Right lobe of liver (tissue), 6 donors: ENCODE results near the gene RIMS1. TPM values are rescaled to one million over a fixed set of nuclear protein-coding genes. Genes with fewer than 3 reads are reported as not detected.

Experiments used
- ATAC-seq, 4 donors: fragments of 200-7000 bp; cut with Tn5 transposase; one replicate each; pipeline ENCODE4 v1.9.1; 2020; ENCODE audit warnings: mild to moderate bottlenecking in 4 of 4, moderate library complexity in 4 of 4
- DNase-seq, 3 donors: peaks; one replicate each; pipeline ENCODE4 v3.0.0-alpha.2; 2020
- H3K27ac ChIP-seq, 3 donors: fragments of 200-600 bp; one replicate each; pipeline ENCODE4 v1.8.0; 2022
- H3K27me3 ChIP-seq, 2 donors: fragments of 200-600 bp; one replicate each; pipeline ENCODE4 v1.8.0; 2022
- H3K36me3 ChIP-seq, 4 donors: fragments of 200-600 bp; sonication (generic) in 1 of 4; one replicate each; pipeline versions ENCODE4 v1.5.1 to v1.8.0; 2017 to 2022; ENCODE audit warnings: control low read depth in 1 of 4
- H3K4me1 ChIP-seq, 4 donors: fragments of 200-600 bp; sonication (generic) in 1 of 4; one replicate each; pipeline versions ENCODE4 v1.5.1 to v1.8.0; 2017 to 2022; ENCODE audit warnings: control low read depth in 1 of 4
- H3K4me3 ChIP-seq, 3 donors: fragments of 200-600 bp; one replicate each; pipeline ENCODE4 v1.8.0; 2022
- H3K9me3 ChIP-seq, 4 donors: fragments of 200-600 bp; sonication (generic) in 1 of 4; one replicate each; pipeline versions ENCODE4 v1.5.1 to v1.8.0; 2017 to 2022; ENCODE audit warnings: control low read depth in 1 of 4
- POLR2A ChIP-seq: fragments of 450-650 bp; IDR thresholded peaks from one replicate; pipeline ENCODE4 v1.6.1; 2017; ENCODE audit warnings: antibody characterized with exemption, mild to moderate bottlenecking
- WGBS: methylation state at CpG from one replicate; pipeline ENCODE4 v1.1.6; 2018; ENCODE audit warnings: low coverage, low lambda C conversion rate; ENCODE audit not compliant: insufficient coverage; ENCODE audit errors: missing lambda C conversion rate; 5-methylcytosine and 5-hydroxymethylcytosine counted together
- intact Hi-C, 2 donors: fragments of 100-400 bp; cut with DNase I; formaldehyde crosslinking; loops; one replicate each; pipeline versions ENCODE4 v1.11.2 to v1.14.1; 2022
- total RNA-seq, 6 experiments: library from RNA; depleted of rRNA in 2 of 6; stranded (reverse); fragments of >200 nt in 2 of 6; fragmentation: NEBNext Ultra II Directional in 3 of 6; extraction: Animal tissue kit (Norgen Biotek cat#: 25700) in 3 of 6; gene quantifications; one replicate each; pipeline versions ENCODE4 v1.1.0 to v1.2.4, GENCODE V29; 2016 to 2023
- TF ChIP-seq, protein P1 (sequence below), 4 donors: fragments of 200-600 bp in 3 of 4; fragments of 450-650 bp in 1 of 4; IDR thresholded peaks; one replicate each; pipeline versions ENCODE4 v1.5.1 to v1.8.0; 2016 to 2022; ENCODE audit warnings: antibody characterized with exemption in 4 of 4, mild to moderate bottlenecking in 2 of 4
- donor health status: DM: no; HTN: yes; CAD: no.
- donor health status: DM: no; HTN: no; CAD: no.
- donor health status: DM: no; HTN: no; CAD: no.
- donor health status: DM: no; HTN: yes; CAD: no.
- donor health status: DM: no; HTN: yes; CAD: no.

Gene RIMS1
- total RNA-seq, 6 experiments from 2014 or later = 0.09 to 0.69 TPM; not detected in 4

DNA sequence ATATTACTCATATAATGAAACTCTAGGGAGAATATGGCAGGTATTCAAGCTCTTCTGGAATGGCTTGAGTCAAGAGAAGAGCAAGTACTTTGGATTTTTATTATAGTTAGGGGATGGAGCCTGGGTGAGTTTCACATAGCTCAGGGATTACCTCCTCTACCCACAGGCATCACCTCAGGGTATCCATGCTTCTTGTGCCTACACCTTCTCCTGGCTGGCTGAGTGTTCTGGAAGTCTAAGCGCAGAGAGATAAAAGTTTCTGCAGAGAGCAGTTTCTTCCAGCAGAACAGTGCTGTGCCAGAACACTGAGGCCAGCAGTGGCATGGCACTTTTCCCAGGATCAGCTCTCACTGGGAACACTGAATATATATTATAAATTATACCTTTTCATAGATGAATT, 535.8 kb downstream of the RIMS1 start:
- DNase-seq (no peak), ATAC-seq (no peak)
- TF ChIP-seq, protein P1, sequence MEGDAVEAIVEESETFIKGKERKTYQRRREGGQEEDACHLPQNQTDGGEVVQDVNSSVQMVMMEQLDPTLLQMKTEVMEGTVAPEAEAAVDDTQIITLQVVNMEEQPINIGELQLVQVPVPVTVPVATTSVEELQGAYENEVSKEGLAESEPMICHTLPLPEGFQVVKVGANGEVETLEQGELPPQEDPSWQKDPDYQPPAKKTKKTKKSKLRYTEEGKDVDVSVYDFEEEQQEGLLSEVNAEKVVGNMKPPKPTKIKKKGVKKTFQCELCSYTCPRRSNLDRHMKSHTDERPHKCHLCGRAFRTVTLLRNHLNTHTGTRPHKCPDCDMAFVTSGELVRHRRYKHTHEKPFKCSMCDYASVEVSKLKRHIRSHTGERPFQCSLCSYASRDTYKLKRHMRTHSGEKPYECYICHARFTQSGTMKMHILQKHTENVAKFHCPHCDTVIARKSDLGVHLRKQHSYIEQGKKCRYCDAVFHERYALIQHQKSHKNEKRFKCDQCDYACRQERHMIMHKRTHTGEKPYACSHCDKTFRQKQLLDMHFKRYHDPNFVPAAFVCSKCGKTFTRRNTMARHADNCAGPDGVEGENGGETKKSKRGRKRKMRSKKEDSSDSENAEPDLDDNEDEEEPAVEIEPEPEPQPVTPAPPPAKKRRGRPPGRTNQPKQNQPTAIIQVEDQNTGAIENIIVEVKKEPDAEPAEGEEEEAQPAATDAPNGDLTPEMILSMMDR (IDR thresholded peaks at IDR 0.05) = no peak
- TF ChIP-seq POLR2A = no peak
- H3K4me3 ChIP-seq = no peak overlapping the region
- no peaks in the 10 kb centered on the region for H3K9me3 ChIP-seq
- WGBS = 88% methylated on average over 1 of the region's 1 CpG
- no peak overlapping the region for H3K27ac ChIP-seq
- H3K4me1 ChIP-seq = no peaks in the 10 kb centered on the region
- intact Hi-C loops = no loop called here
- no peaks in the 10 kb centered on the region for H3K36me3 ChIP-seq
- no peaks in the 10 kb centered on the region for H3K27me3 ChIP-seq

DNA sequence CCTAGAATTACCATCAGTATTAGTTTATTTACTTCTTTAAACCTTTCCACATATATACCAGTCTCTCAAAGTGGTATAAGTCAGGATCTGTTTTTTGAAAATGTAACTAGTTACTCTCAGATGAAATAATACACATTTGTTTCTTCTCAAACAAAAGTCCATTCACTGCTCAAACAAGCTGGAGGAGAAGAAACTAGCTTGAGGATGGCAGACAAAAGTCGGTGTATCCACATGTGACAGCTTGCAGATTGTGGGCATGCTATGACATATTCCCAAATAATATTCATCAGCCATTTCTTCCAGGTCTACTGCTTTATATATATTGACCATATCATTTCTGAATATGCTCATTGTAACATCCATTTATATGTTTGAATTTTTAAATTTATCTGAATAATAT, 538.1 kb downstream of the RIMS1 start:
- Histone ChIP-seq H3K4me1 (no peaks in the 10 kb centered on the region), H3K36me3 (no peaks in the 10 kb centered on the region), H3K27me3 (no peaks in the 10 kb centered on the region), H3K27ac (no peak overlapping the region), H3K4me3 (no peak overlapping the region), H3K9me3 (no peaks in the 10 kb centered on the region)
- ATAC-seq (no peak), DNase-seq (no peak)
- TF ChIP-seq, protein P1 (IDR thresholded peaks at IDR 0.05) = no peak
- no peak for TF ChIP-seq POLR2A
- intact Hi-C loops = no loop called here
- WGBS = 89% methylated on average over 1 of the region's 1 CpG

DNA sequence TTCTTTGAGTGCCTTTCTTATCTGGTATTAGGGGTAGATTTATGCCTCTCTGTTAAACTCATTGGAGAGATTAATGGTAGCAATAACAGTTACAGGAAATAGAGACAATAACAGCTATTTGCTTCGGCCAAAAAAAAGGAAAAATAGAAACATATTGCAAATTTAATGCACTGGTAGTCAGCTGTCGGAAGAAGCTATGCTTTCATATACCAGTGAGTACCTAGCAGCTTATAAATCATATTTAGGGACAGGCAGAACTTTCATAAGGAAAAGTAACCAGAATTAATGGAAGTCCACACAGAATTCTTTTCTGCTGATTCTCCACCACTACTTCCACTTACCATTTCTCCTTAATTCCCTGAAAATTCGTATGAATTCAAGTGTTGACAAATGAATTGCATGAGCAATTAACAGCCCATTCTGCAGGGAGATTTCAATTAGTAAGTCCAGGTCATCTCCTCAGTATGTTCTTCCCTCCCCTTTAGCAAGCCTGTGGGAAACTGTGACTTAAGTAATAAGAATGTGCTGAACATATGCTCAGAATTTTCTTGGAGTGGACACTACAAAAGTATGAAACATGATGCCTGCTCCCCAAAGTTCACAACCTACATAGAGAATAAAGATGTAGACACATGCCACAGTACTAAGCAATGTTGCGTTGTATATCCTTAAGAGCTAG, 538.8 kb downstream of the RIMS1 start:
- H3K9me3 ChIP-seq = no peaks in the 10 kb centered on the region
- no peaks in the 10 kb centered on the region for H3K27me3 ChIP-seq
- intact Hi-C loops = no loop called here
- TF ChIP-seq, protein P1 (IDR thresholded peaks at IDR 0.05) = no peak
- TF ChIP-seq POLR2A = no peak
- H3K36me3 ChIP-seq = no peaks in the 10 kb centered on the region
- H3K27ac ChIP-seq = no peak overlapping the region
- no peak for ATAC-seq
- no peak for DNase-seq
- no peaks in the 10 kb centered on the region for H3K4me1 ChIP-seq
- 31% methylated on average over 4 of the region's 4 CpGs for WGBS
- no peak overlapping the region for H3K4me3 ChIP-seq

DNA sequence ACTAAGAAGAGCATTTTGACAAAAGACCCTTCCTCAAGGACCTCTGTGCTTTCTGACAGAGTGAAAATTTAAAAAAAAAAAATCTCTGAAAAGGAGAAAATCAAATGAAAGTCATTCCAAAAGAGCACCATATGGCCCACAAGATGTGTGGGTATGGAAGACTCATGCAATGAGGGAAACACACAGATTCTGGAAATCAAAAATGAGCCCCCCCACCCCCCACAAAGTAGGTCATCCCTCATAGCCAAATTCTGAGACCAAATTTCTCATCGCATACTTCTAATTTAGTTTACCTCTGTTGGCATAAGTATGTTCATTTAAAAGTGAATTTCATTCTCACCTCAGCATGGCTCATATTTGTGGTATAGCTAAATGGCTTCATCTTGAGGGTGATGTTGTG, 554.3 kb downstream of the RIMS1 start:
- Histone ChIP-seq H3K27ac (no peak overlapping the region), H3K4me1 (no peaks in the 10 kb centered on the region), H3K36me3 (no peaks in the 10 kb centered on the region), H3K9me3 (no peaks in the 10 kb centered on the region), H3K4me3 (no peak overlapping the region), H3K27me3 (no peaks in the 10 kb centered on the region)
- TF ChIP-seq, protein P1 (IDR thresholded peaks at IDR 0.05) = no peak
- TF ChIP-seq POLR2A = no peak
- intact Hi-C loops = no loop called here
- WGBS = 58% methylated on average over 1 of the region's 1 CpG
- no peak for ATAC-seq
- no peak for DNase-seq
